HEK293T (cell line): ENCODE results near the gene LUZP1.

Experiments
- CTCF ChIA-PET: fragments of 350-600 bp; formaldehyde crosslinking; extraction: SDS; loops from one replicate; lab custom pipeline; 2021; ENCODE audit warnings: antibody characterized with exemption, inconsistent platforms; lab: Yijun Ruan, JAX
- POLR2A ChIA-PET: fragments of 350-600 bp; formaldehyde crosslinking; extraction: SDS; loops from one replicate; lab custom pipeline; 2020; ENCODE audit warnings: antibody characterized with exemption, inconsistent platforms; lab: Yijun Ruan, JAX
- DNase-seq: peaks from one replicate; pipeline ENCODE4 v3.0.0; 2012; ENCODE audit warnings: mixed read lengths; ENCODE audit errors: extremely low spot score
- ARNT ChIP-seq: fragments of 450-650 bp; IDR thresholded peaks from 2 replicates; pipeline ENCODE4 v1.6.1; 2017; ENCODE audit warnings: mild to moderate bottlenecking
- BHLHE40 ChIP-seq: fragments of 450-650 bp; IDR thresholded peaks from 2 replicates; pipeline ENCODE4 v1.6.1; 2016; ENCODE audit warnings: mild to moderate bottlenecking, moderate library complexity, borderline replicate concordance
- CTBP1 ChIP-seq: fragments of 450-650 bp; IDR thresholded peaks from 2 replicates; pipeline ENCODE4 v1.6.1; 2016; ENCODE audit warnings: borderline replicate concordance
- ELF4 ChIP-seq: fragments of 450-650 bp; IDR thresholded peaks from 2 replicates; pipeline ENCODE4 v1.6.1; 2017; ENCODE audit warnings: antibody characterized with exemption
- FOXA1 ChIP-seq: fragments of 450-650 bp; IDR thresholded peaks from 2 replicates; pipeline ENCODE4 v1.6.1; 2016; ENCODE audit warnings: mild to moderate bottlenecking
- FOXK2 ChIP-seq: fragments of 450-650 bp; IDR thresholded peaks from 2 replicates; pipeline ENCODE4 v1.6.1; 2016; ENCODE audit warnings: mild to moderate bottlenecking
- FOXM1 ChIP-seq: fragments of 450-650 bp; IDR thresholded peaks from 2 replicates; pipeline ENCODE4 v1.6.1; 2017; ENCODE audit warnings: mild to moderate bottlenecking, borderline replicate concordance
- HDGF ChIP-seq: fragments of 450-650 bp; IDR thresholded peaks from 2 replicates; pipeline ENCODE4 v1.6.1; 2017; ENCODE audit warnings: antibody characterized with exemption, borderline replicate concordance
- L3MBTL2 ChIP-seq: fragments of 450-650 bp; conservative IDR thresholded peaks from 2 replicates; pipeline ENCODE4 v1.6.1; 2016; ENCODE audit warnings: mild to moderate bottlenecking
- LEF1 ChIP-seq: fragments of 450-650 bp; IDR thresholded peaks from 2 replicates; pipeline ENCODE4 v1.6.1; 2017; ENCODE audit warnings: mild to moderate bottlenecking, borderline replicate concordance
- NFRKB ChIP-seq: fragments of 450-650 bp; IDR thresholded peaks from 2 replicates; pipeline ENCODE4 v1.6.1; 2016; ENCODE audit warnings: mild to moderate bottlenecking, moderate library complexity
- SP1 ChIP-seq: fragments of 450-650 bp; IDR thresholded peaks from 2 replicates; pipeline ENCODE4 v1.6.1; 2017
- SUZ12 ChIP-seq: fragments of 450-650 bp; IDR thresholded peaks from 2 replicates; pipeline ENCODE4 v1.6.1; 2016; ENCODE audit warnings: mild to moderate bottlenecking
- TARDBP ChIP-seq: fragments of 450-650 bp; IDR thresholded peaks from 2 replicates; pipeline ENCODE4 v1.6.1; 2016
- ZNF384 ChIP-seq: fragments of 450-650 bp; IDR thresholded peaks from 2 replicates; pipeline ENCODE4 v1.6.1; 2016
- TF ChIP-seq, protein P1 (sequence below): fragments of 450-650 bp; IDR thresholded peaks from 2 replicates; pipeline ENCODE4 v1.6.1; 2016

Gene LUZP1

DNA sequence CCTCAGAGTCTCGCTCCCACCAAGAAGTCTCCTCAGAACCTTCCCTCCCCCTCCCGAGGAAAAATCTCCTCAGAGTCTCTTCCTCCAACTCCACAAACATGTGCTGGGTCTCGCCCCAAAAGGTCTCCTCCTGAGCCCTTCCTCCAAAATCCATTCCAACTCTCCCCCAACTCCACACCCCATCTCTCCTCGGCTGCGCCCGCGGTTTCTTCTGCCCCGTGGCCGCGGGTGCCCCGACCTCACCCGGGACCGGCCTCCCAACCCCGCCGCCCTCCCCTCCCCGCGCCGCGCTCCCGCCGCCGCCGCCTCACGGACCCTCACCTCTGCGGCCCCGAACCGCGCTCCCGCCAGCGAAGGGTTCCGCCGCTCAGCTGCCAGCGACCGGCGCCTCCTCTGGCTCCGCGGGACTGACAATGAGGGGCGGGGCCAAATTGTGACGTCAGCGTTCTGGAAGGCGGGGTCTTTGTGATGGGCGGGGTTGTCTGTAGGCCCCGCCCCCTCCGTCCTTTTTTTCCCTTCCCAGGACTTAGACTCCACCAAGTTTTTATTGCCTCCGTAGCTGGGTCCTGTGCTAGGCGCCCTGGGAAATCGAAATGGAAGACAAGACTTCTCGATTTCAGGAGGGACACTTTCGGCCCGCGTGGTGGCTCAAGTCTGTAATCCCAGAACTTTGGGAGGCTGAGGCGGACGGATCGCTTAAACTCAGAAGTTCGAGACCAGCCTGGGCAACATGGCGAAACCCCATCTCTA lies at the start of gene LUZP1:
Gene LUZP1 (minus strand): TSS at position 412 of the 750 bp plus-strand sequence.
- TF ChIP-seq SP1 = peak; percentile 46; the same call in 1 of the 2 replicates
- TF ChIP-seq, protein P1, sequence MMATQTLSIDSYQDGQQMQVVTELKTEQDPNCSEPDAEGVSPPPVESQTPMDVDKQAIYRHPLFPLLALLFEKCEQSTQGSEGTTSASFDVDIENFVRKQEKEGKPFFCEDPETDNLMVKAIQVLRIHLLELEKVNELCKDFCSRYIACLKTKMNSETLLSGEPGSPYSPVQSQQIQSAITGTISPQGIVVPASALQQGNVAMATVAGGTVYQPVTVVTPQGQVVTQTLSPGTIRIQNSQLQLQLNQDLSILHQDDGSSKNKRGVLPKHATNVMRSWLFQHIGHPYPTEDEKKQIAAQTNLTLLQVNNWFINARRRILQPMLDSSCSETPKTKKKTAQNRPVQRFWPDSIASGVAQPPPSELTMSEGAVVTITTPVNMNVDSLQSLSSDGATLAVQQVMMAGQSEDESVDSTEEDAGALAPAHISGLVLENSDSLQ = peak; percentile 83
- no peak for TF ChIP-seq NFRKB
- no peak for TF ChIP-seq LEF1
- ChIA-PET CTCF (interaction anchor here (1.4 kb wide), 1 partner anchor 16 kb away, joined by 6 read pairs; no protein-coding TSS in a partner anchor), POLR2A (interaction anchor here (0.6 to 3.4 kb wide), 8 partner anchors 9 to 190 kb away, joined by 3 to 28 read pairs (median 4); no protein-coding TSS in a partner anchor)
- DNase-seq = peak; percentile 84

DNA sequence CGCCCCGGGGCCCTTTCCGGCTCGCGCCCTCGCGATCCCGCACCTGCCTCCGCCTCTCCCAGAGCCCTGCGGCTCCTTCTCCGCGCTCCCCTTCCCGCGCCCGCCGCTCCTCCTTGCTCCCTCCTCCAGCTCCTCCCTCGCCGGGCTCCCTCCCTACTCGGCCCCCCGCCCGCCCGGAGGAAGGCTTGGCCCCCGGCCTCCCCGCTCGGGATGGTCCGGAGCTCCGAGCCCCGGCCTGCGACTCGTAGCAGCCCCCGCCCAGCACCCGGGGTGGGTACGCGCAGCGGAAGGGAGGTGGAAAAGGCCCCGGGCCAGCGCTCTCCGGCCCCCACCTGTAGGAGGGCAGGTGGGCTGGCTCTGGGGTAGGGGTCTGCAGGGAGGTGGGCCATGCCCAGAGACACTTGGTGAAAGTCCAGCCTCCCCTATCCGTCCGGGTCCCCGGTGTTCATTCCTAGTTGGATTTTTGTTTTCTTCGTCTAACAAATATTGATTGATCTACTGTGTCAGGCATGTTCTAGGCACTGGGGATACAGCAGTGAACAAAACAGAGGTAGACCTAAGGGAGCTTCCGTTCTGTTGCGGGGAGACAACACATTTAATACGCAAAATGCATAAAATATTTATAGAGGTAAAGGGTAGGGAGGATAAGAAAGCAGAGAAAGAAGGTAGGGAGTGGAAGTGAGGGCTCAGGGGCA lies 48.9 kb upstream of the LUZP1 start, which contains the start of gene HTR1D:
Gene HTR1D (minus strand): TSS at position 82 of the 695 bp plus-strand sequence. CDS start 23,283 bp downstream, outside the sequence.
- ChIA-PET CTCF (interaction anchor here (1.8 to 1.9 kb wide), 2 partner anchors 10 to 33 kb away, joined by 4 to 5 read pairs; no protein-coding TSS in a partner anchor), POLR2A (interaction anchor here (1.0 to 1.4 kb wide), 2 partner anchors 127 to 151 kb away, joined by 3 read pairs; partner anchors contain the start of gene HNRNPR)
- DNase-seq = peak; percentile 63
- TF ChIP-seq FOXA1 (no peak), ELF4 (no peak), ZNF384 (no peak), L3MBTL2 (no peak), NFRKB (no peak), FOXK2 (no peak), FOXM1 (no peak), SP1 (no peak), SUZ12 (no peak), TARDBP (no peak), ARNT (no peak)

DNA sequence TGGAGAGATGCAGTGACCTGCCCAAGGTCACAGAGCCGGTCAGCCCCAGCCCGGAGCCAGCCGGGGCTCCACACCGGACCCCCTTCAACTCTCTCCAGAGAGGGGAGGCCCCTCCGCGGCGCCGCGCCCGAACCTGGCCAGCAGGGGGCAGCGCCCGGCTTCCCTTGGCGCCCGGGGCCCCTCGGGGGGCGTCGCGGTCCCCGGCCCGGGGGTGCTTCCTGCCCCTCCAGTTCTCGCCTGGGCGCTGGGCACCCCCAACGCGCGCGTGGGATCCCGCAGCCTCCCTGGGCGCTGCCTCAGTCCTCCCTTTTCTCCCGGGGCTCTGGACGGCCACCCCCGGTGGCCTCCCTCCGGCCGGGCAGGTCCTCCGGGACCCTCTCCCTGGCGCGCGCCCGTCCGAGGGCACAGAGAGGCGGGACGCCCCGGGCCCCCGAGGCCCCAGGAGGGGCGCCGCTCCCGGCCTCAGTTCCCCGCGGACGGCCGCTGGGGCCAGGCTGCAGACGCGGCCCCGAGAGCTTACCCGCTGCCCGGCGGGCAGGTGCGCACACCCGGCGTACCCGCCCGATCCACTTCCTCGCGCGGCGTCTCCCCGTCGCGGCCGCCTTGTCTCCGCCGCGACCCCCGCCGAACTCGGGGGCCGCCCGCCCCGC lies 48.2 kb upstream of the LUZP1 start:
- ChIA-PET CTCF (interaction anchor here (0.6 to 1.9 kb wide), 5 partner anchors 11 to 186 kb away, joined by 3 to 5 read pairs (median 4); no protein-coding TSS in a partner anchor), POLR2A (interaction anchor here (0.9 to 1.4 kb wide), 2 partner anchors 52 to 128 kb away, joined by 3 to 4 read pairs; partner anchors contain the start of gene HNRNPR)
- peak; percentile 75 for DNase-seq
- no peak for TF ChIP-seq LEF1
- TF ChIP-seq, protein P1 = no peak
- TF ChIP-seq BHLHE40 = no peak
- TF ChIP-seq CTBP1 = no peak
- TF ChIP-seq TARDBP = no peak
- no peak for TF ChIP-seq ARNT
- no peak for TF ChIP-seq NFRKB
- TF ChIP-seq SP1 = no peak
- TF ChIP-seq L3MBTL2 = no peak
- TF ChIP-seq SUZ12 = no peak
- no peak for TF ChIP-seq FOXA1
- TF ChIP-seq HDGF = no peak
- no peak for TF ChIP-seq FOXM1

DNA sequence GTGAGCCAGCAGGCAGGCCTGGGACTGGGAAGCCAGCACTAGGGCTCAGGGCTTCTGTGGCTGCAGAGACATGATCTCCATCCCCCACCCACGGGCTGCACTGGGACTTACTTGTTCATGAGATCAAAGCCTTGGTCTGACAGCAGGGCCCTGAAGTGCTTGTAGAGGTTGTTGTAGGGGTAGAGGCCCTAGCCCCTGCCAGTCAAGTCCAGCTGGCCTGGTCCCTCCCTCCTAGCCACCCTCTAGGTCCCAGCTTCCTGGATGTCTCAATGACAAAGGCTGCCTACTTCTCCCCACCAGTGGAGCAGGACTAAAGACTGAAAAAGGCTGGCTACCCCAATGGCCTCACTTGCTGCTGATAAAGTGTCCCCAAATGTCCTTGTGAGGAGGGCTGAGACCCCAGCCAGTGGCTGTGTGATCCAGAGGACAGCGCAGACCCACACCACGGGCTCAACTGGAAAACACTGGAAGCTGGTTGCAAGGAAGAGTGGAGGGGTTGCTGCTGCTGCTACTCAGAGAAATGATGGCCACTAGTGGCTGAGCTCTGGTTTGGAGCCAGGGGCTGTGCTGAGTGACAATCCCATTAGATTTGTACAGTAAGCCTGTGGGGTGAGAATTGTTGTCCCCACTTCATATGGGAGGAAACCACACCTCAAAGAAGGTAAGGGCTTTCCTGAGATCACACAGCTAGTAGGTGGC lies 47.2 kb upstream of the LUZP1 start:
- TF ChIP-seq FOXA1 (no peak), ZNF384 (no peak), BHLHE40 (no peak), FOXK2 (no peak)
- DNase-seq = no peak
- POLR2A ChIA-PET = interaction anchor here (0.9 kb wide), 2 partner anchors 36 to 53 kb away, joined by 3 to 4 read pairs; no protein-coding TSS in a partner anchor
- CTCF ChIA-PET = interaction anchor here (0.6 to 1.9 kb wide), 5 partner anchors 17 to 187 kb away, joined by 3 to 5 read pairs (median 3); no protein-coding TSS in a partner anchor

DNA sequence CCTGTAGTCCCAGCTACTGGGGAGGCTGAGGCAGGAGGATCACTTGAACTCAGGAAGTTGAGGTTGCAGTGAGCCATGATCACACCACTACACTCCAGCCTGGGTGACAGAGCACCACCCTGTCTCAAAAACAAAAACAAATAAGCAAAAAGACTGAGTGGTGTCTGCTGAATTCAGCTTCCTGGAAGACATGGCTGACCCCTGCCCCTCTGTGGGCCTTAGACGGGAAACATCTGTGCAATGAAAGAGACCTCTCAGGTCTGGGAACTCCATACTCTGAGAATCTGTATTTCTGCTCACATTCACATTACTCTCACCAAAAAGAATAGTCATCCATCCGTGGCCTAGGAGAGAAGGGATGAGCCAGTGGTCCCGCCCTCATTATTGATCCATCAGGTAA lies 46.6 kb upstream of the LUZP1 start:
- POLR2A ChIA-PET = no interaction called here
- CTCF ChIA-PET = no interaction called here
- no peak for DNase-seq
- TF ChIP-seq, protein P1 = no peak
- TF ChIP-seq FOXM1 = no peak
- no peak for TF ChIP-seq CTBP1
- no peak for TF ChIP-seq ARNT
- no peak for TF ChIP-seq TARDBP
- TF ChIP-seq BHLHE40 = no peak
- TF ChIP-seq SUZ12 = no peak
- TF ChIP-seq SP1 = no peak
- no peak for TF ChIP-seq L3MBTL2
- no peak for TF ChIP-seq FOXA1
- TF ChIP-seq NFRKB = no peak
- TF ChIP-seq FOXK2 = no peak
- no peak for TF ChIP-seq HDGF
- TF ChIP-seq LEF1 = no peak
- no peak for TF ChIP-seq ZNF384
- TF ChIP-seq ELF4 = no peak
